Mucosa of descending colon (tissue), 3 donors: Measurements from ENCODE around the gene KCNN2. TPM values are rescaled to one million over a fixed set of nuclear protein-coding genes. Genes with fewer than 3 reads are reported as not detected.

ENCODE experiments used
- ATAC-seq: fragments of 200-7000 bp; cut with Tn5 transposase; one replicate; pipeline ENCODE4 v1.9.1; 2020; ENCODE audit warnings: mild to moderate bottlenecking, moderate library complexity
- DNase-seq, 3 donors: peaks; one replicate each; pipeline ENCODE4 v3.0.0-alpha.2; 2020
- H3K36me3 ChIP-seq: fragments of 200-600 bp; one replicate; pipeline ENCODE4 v1.8.0; 2021; ENCODE audit warnings: low read depth, mild to moderate bottlenecking
- H3K4me1 ChIP-seq: fragments of 200-600 bp; one replicate; pipeline ENCODE4 v1.8.0; 2021; ENCODE audit warnings: low read depth, mild to moderate bottlenecking
- H3K4me3 ChIP-seq: fragments of 200-600 bp; one replicate; pipeline ENCODE4 v1.8.0; 2021; ENCODE audit warnings: mild to moderate bottlenecking
- H3K9me3 ChIP-seq: fragments of 200-600 bp; one replicate; pipeline ENCODE4 v1.8.0; 2021; ENCODE audit warnings: mild to moderate bottlenecking
- CTCF ChIP-seq: fragments of 200-600 bp; IDR thresholded peaks from one replicate; pipeline ENCODE4 v1.8.0; 2022; ENCODE audit warnings: antibody characterized with exemption, mild to moderate bottlenecking
- intact Hi-C, 2 donors: fragments of 100-400 bp; cut with DNase I in 1 of 2; cut with micrococcal nuclease in 1 of 2; formaldehyde crosslinking; loops; one replicate each; pipeline versions ENCODE4 v1.11.0 to v1.11.1; 2022; cut with DNase I, micrococcal nuclease
- total RNA-seq, 3 donors: library from RNA; stranded (reverse); fragmentation: NEBNext Ultra II Directional in 2 of 3; extraction: Animal tissue kit (Norgen Biotek cat#: 25700) in 2 of 3; gene quantifications; one replicate each; pipeline versions ENCODE4 v1.2.1 to v1.2.4, GENCODE V29; 2021 to 2023
- donor health status: DM: no; HTN: no; CAD: no; lungs with moderate emphysema.
- donor health status: DM: no; HTN: no; CAD: no.
- donor health status: DM: no; HTN: yes; CAD: no.

Gene KCNN2
- total RNA-seq, 3 donors from 2014 or later: 0.48 to 3.5 (median 0.96) TPM

GRCh38 chr5:114362977-114363761 lies 1.3 kb downstream of the KCNN2 start:
- H3K36me3 ChIP-seq: no peaks in the 10 kb centered on the region
- TF ChIP-seq CTCF: no peak
- ATAC-seq (peak; percentile 7), DNase-seq (peak; percentile 10 to 42 (median 30))
- H3K4me3 ChIP-seq: no peak overlapping the region
- no peaks in the 10 kb centered on the region for H3K9me3 ChIP-seq
- intact Hi-C loops: no loop called here
- H3K4me1 ChIP-seq: peaks cover 22% of the 10 kb centered on the region

DNA sequence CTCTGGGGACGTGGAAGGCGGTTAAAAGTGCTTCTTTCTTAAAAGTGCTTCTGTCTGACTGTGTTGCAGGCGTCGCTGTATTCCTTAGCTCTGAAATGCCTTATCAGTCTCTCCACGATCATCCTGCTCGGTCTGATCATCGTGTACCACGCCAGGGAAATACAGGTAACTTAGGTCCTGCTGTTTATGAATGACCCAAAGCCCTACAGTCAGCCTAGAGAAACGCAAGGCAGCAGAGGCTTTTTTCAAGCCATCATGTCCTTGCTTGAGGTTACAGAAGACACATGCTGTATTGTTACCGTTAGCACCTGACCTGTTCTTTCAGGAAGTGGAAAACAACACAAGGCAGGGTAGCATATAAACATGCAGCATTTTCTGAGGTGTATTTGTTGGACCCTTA lies 2.0 kb downstream of the KCNN2 start:
- TF ChIP-seq CTCF: no peak
- DNase-seq (no peak), ATAC-seq (no peak)
- H3K4me3 ChIP-seq: no peak overlapping the region
- H3K36me3 ChIP-seq: no peaks in the 10 kb centered on the region
- intact Hi-C loops: no loop called here
- peaks cover 22% of the 10 kb centered on the region for H3K4me1 ChIP-seq
- H3K9me3 ChIP-seq: no peaks in the 10 kb centered on the region

GRCh38 chr5:114367029-114367428 lies 5.2 kb downstream of the KCNN2 start:
- Histone ChIP-seq H3K4me1 (peaks cover 11% of the 10 kb centered on the region), H3K9me3 (no peaks in the 10 kb centered on the region), H3K36me3 (no peaks in the 10 kb centered on the region), H3K4me3 (no peak overlapping the region)
- intact Hi-C loops: no loop called here
- ATAC-seq (no peak), DNase-seq (no peak)
- TF ChIP-seq CTCF: no peak

GRCh38 chr5:114369680-114370417 lies 8.0 kb downstream of the KCNN2 start:
- intact Hi-C loops: no loop called here
- H3K36me3 ChIP-seq: no peaks in the 10 kb centered on the region
- H3K9me3 ChIP-seq: no peaks in the 10 kb centered on the region
- no peak overlapping the region for H3K4me3 ChIP-seq
- no peak for ATAC-seq
- no peak for TF ChIP-seq CTCF
- no peak for DNase-seq
- no peaks in the 10 kb centered on the region for H3K4me1 ChIP-seq

GRCh38 chr5:114377050-114377844 lies 15.4 kb downstream of the KCNN2 start:
- peaks cover 11% of the 10 kb centered on the region for H3K4me1 ChIP-seq
- intact Hi-C loops: no loop called here

More at GRCh38 chr5:114377050-114377844, 15.4 kb downstream of the KCNN2 start:
- ATAC-seq (no peak), DNase-seq (no peak)
- H3K4me3 ChIP-seq: no peak overlapping the region
- TF ChIP-seq CTCF: no peak
- H3K9me3 ChIP-seq: no peaks in the 10 kb centered on the region
- no peaks in the 10 kb centered on the region for H3K36me3 ChIP-seq
